Hepatocyte (in vitro differentiated cells): ENCODE data around the gene TLR2. TPM values are rescaled to one million over a fixed set of nuclear protein-coding genes. Genes with fewer than 3 reads are reported as not detected.

ENCODE experiments used
- DNase-seq: peaks from one replicate; pipeline ENCODE4 v3.0.0-alpha.2; 2016; ENCODE audit warnings: low spot score
- H2AFZ ChIP-seq: fragments of 200-600 bp; sonication (generic); 2 replicates; pipeline ENCODE4 v1.6.0; 2016; ENCODE audit warnings: antibody characterized with exemption, mild to moderate bottlenecking
- H3K27ac ChIP-seq: fragments of 200-600 bp; sonication (generic); 2 replicates; pipeline ENCODE4 v1.5.1; 2016; ENCODE audit warnings: mild to moderate bottlenecking
- H3K27me3 ChIP-seq: fragments of 200-600 bp; sonication (generic); 2 replicates; pipeline ENCODE4 v1.6.1; 2016
- H3K36me3 ChIP-seq: fragments of 200-600 bp; sonication (generic); replicated peaks from 2 replicates; pipeline ENCODE4 v1.5.1; 2016; ENCODE audit warnings: low read depth; ENCODE audit not compliant: insufficient read depth
- H3K4me1 ChIP-seq: fragments of 200-600 bp; sonication (generic); 2 replicates; pipeline ENCODE4 v1.5.1; 2016; ENCODE audit warnings: mild to moderate bottlenecking, moderate library complexity; ENCODE audit not compliant: insufficient read depth
- H3K4me2 ChIP-seq: fragments of 200-600 bp; sonication (generic); 2 replicates; pipeline ENCODE4 v1.6.0; 2016
- H3K4me3 ChIP-seq: fragments of 200-600 bp; sonication (generic); 2 replicates; pipeline ENCODE4 v1.5.1; 2016; ENCODE audit warnings: mild to moderate bottlenecking
- H3K79me2 ChIP-seq: fragments of 200-600 bp; sonication (generic); 2 replicates; pipeline ENCODE4 v1.6.0; 2017; ENCODE audit warnings: mild to moderate bottlenecking
- H3K9me2 ChIP-seq: fragments of 200-600 bp; sonication (generic); replicated peaks from 2 replicates; pipeline ENCODE4 v1.6.0; 2017; ENCODE audit warnings: mild to moderate bottlenecking; ENCODE audit not compliant: insufficient read depth
- H3K9me3 ChIP-seq: fragments of 200-600 bp; sonication (generic); 2 replicates; pipeline ENCODE4 v1.5.1; 2016; ENCODE audit warnings: low read depth, mild to moderate bottlenecking
- H4K20me1 ChIP-seq: fragments of 200-600 bp; sonication (generic); 2 replicates; pipeline ENCODE4 v1.6.0; 2016; ENCODE audit warnings: mild to moderate bottlenecking; ENCODE audit not compliant: insufficient read depth, poor library complexity, severe bottlenecking
- EZH2 ChIP-seq: fragments of 200-600 bp; sonication (generic); IDR thresholded peaks from 2 replicates; pipeline ENCODE4 v1.6.1; 2016; ENCODE audit warnings: antibody characterized with exemption, mild to moderate bottlenecking, borderline replicate concordance
- EZH2phosphoT487 ChIP-seq: fragments of 200-600 bp; sonication (generic); IDR thresholded peaks from one replicate; pipeline ENCODE4 v1.6.1; 2018; ENCODE audit warnings: antibody characterized with exemption, mild to moderate bottlenecking, low read depth, moderate library complexity; ENCODE audit not compliant: unreplicated experiment, severe bottlenecking
- WGBS: methylation state at CpG from one replicate; pipeline ENCODE4 v1.1.6; 2016; ENCODE audit warnings: low lambda C conversion rate; ENCODE audit errors: missing lambda C conversion rate; 5-methylcytosine and 5-hydroxymethylcytosine counted together
- polyA plus RNA-seq: library from polyadenylated mRNA; unstranded; fragments of >200 nt; fragmentation: Nextera tagmentation; extraction: Ambion mirVana; gene quantifications from 2 replicates; pipeline ENCODE4 v1.2.1, GENCODE V29; 2016
- total RNA-seq: library from RNA; depleted of rRNA; stranded (reverse); fragments of >200 nt; gene quantifications from 2 replicates; pipeline ENCODE4 v1.2.3, GENCODE V29; 2014
- TF ChIP-seq, protein P1 (sequence below): fragments of 200-600 bp; sonication (generic); IDR thresholded peaks from 2 replicates; pipeline ENCODE4 v1.5.1; 2016; ENCODE audit warnings: antibody characterized with exemption, mild to moderate bottlenecking; ENCODE audit not compliant: poor library complexity

The TLR2 gene
- total and polyA plus RNA-seq, 2 experiments from 2014 or later: 1.7 to 6.6 TPM

DNA sequence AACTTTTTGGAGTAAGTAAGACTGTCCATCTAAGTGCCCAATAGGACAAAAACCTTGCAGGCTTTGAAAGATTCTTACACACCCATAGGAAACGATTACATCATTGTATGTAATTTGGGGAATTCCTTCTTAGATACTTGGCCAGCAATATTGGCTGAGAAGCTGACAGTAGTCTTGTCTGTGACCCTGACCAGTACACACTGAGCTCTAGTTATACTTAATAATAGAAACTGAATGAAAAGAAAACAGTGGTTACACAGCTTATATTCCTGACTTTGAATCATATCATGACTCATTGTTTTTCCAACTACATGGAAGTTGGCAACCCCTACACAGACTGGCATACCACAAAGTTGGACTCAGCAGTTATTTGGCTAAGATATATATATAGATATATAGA is 7.1 kb upstream of the TLR2 start:
- TF ChIP-seq, protein P1, sequence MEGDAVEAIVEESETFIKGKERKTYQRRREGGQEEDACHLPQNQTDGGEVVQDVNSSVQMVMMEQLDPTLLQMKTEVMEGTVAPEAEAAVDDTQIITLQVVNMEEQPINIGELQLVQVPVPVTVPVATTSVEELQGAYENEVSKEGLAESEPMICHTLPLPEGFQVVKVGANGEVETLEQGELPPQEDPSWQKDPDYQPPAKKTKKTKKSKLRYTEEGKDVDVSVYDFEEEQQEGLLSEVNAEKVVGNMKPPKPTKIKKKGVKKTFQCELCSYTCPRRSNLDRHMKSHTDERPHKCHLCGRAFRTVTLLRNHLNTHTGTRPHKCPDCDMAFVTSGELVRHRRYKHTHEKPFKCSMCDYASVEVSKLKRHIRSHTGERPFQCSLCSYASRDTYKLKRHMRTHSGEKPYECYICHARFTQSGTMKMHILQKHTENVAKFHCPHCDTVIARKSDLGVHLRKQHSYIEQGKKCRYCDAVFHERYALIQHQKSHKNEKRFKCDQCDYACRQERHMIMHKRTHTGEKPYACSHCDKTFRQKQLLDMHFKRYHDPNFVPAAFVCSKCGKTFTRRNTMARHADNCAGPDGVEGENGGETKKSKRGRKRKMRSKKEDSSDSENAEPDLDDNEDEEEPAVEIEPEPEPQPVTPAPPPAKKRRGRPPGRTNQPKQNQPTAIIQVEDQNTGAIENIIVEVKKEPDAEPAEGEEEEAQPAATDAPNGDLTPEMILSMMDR: no peak
- TF ChIP-seq EZH2 (no peak), EZH2phosphoT487 (no peak)
- Histone ChIP-seq H3K9me3 (no peaks in the 10 kb centered on the region), H3K27ac (no peak overlapping the region), H3K4me3 (no peak overlapping the region), H3K4me2 (no peak overlapping the region), H3K9me2 (no peaks in the 10 kb centered on the region), H3K27me3 (no peaks in the 10 kb centered on the region), H3K79me2 (no peaks in the 10 kb centered on the region), H2AFZ (no peak overlapping the region), H3K36me3 (no peaks in the 10 kb centered on the region), H4K20me1 (no peaks in the 10 kb centered on the region), H3K4me1 (no peaks in the 10 kb centered on the region)
- no peak for DNase-seq
- 81% methylated on average over 1 of the region's 1 CpG for WGBS

DNA sequence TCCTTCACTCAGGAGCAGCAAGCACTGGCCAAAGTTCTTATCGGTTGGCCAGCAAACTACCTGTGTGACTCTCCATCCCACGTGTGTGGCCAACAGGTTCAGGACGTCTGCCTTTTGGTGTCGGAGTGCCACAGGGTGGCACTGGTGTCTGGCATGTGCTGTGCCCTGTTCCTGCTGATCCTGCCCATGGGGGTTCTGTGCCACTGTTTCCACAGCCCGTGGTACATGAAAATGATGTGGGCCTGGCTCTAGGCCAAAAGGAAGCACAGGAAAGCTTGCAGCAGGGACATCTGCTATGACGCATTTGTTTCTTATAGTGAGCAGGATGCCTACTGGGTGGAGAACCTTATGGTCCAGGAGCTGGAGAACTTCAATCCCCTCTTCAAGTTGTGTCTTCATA is 4.6 kb upstream of the TLR2 start:
- H3K4me1 ChIP-seq: no peaks in the 10 kb centered on the region
- DNase-seq: no peak
- no peak overlapping the region for H3K4me3 ChIP-seq
- H3K36me3 ChIP-seq: no peaks in the 10 kb centered on the region
- H3K79me2 ChIP-seq: no peaks in the 10 kb centered on the region
- H3K9me3 ChIP-seq: no peaks in the 10 kb centered on the region
- no peaks in the 10 kb centered on the region for H3K9me2 ChIP-seq
- H4K20me1 ChIP-seq: no peaks in the 10 kb centered on the region
- TF ChIP-seq, protein P1: no peak
- no peak for TF ChIP-seq EZH2
- no peak for TF ChIP-seq EZH2phosphoT487
- H3K27ac ChIP-seq: no peak overlapping the region
- H2AFZ ChIP-seq: no peak overlapping the region
- H3K4me2 ChIP-seq: no peak overlapping the region
- 84% methylated on average over 6 of the region's 6 CpGs for whole genome bisulfite sequencing
- H3K27me3 ChIP-seq: peaks cover 8% of the 10 kb centered on the region

DNA sequence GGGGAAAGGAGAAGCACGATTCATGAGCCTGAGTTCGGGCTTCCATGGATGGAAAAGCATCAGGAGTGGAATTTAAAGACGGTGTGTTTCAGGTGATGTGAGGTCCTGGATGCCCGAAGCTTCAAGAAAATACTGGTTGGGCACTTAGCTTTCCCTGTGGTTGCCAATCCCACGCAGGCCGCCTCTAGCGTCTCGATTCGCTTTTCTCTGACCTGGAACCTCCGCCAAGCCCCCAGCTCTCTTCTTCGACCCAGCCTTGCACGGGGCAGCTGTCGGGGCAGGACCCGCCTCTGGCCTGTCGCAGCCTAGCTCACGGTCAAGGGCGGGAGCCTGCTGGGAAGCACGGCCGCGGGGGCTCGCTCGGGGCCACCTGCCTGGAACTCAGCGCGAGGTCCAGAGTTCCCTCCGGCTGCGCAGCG is 308 bp upstream of the TLR2 start:
- H2AFZ ChIP-seq: peak overlapping the region; percentile 98
- H3K27ac ChIP-seq: no peak overlapping the region

More for the DNA sequence above, 308 bp upstream of the TLR2 start:
- no peak for TF ChIP-seq EZH2
- TF ChIP-seq EZH2phosphoT487: no peak
- TF ChIP-seq, protein P1: no peak
- no peaks in the 10 kb centered on the region for H3K9me2 ChIP-seq
- no peaks in the 10 kb centered on the region for H3K9me3 ChIP-seq
- no peaks in the 10 kb centered on the region for H3K4me1 ChIP-seq
- H4K20me1 ChIP-seq: no peaks in the 10 kb centered on the region
- H3K36me3 ChIP-seq: no peaks in the 10 kb centered on the region
- no peaks in the 10 kb centered on the region for H3K79me2 ChIP-seq
- H3K4me3 ChIP-seq: peak overlapping the region; percentile 92
- 13% methylated on average over 25 of the region's 27 CpGs for WGBS
- H3K27me3 ChIP-seq: peaks cover 8% of the 10 kb centered on the region
- H3K4me2 ChIP-seq: peak overlapping the region; percentile 99
- DNase-seq: no peak
